HL-60/S4 treated with phorbol 12-myristate 13-acetate at 8.2 ng/mL for 4 days and 3 days (cell line): Measurements from ENCODE around the gene NUDT14.

Source experiments
- in situ Hi-C: fragments of 300-500 bp; cut with MboI; formaldehyde crosslinking; loops from 2 replicates; pipeline ENCODE4 v1.15.0; 2022; ENCODE audit warnings: low sequenced_read_pairs

Gene NUDT14

DNA sequence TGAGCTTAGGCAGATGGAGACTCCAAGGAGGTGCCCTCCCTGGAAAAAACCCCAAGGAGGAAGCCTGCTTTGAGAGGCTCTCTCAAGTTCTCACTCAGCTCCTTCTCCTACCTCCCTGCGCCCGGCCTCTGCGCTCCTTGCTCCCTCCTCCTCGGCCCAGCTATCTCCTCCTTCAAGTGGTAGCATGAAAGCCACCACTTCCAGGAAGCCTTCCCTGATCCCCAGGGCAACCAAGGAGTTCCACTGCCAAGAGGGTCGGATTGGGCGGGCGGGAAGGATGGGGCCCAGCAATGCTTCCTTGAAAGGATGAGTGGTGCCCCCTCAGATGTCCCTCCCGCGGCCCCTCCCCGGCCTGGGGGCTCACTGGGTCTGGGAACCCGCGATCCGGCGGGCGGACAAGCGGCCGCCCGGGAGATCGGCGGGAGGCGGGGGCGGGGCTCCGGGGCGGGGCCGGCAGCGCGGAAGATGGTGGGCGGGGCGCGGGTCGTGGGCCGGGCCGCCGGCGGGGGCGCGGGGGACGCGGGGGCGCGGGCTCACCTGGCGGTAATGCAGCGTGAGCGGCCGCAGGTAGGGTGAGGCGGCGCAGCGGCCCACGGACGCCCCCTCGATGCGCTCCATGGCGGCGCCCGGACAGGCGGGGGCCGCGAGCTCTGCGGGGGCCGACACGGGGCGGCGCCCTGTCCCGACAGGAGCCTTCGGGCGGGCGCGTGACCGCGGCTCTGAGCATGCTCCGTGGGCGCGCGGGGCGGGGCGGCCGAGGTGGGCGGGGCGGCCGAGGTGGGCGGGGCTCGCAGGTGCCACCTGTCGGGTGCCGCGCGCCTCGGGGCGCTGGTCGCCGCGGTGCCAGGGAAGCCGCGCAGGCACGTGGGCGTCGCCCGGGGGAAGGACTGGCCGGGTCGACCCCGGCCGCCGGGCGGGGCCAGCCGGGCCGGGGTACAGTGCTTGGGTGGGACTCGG lies at the start of gene NUDT14:
Gene NUDT14, minus strand, starts transcription at position 721 of the 957 bp plus-strand sequence. Its CDS starts 103 bp downstream, at position 618.
- in situ Hi-C loops: no loop called here

DNA sequence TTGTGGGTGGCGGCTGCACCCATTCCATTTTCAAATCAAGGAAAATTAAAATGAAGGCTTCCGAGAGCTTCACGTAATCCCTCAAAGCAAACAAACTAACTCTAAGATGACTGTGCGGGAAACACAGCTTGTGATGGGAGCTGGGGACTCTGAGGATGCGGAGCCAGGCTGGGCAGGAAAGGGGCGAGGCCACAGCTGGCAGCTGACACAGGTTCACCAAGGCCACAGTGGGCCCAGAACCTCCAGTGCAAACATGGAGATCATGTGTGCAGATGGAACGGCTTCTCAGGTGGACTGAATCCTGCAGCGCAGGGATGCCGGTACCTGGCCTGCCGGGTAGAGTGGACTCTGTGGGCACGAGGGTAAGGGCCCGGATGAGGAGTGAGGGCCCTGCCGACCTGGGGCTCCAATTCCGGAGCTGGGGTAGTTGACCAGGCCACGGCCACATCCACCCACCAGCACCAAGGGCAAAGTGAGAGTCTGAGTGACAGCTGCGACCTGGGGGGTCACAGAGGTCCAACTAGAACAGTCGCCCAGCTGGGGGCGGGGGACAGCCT lies 48.1 kb upstream of the NUDT14 start:
- in situ Hi-C loops: no loop called here

DNA sequence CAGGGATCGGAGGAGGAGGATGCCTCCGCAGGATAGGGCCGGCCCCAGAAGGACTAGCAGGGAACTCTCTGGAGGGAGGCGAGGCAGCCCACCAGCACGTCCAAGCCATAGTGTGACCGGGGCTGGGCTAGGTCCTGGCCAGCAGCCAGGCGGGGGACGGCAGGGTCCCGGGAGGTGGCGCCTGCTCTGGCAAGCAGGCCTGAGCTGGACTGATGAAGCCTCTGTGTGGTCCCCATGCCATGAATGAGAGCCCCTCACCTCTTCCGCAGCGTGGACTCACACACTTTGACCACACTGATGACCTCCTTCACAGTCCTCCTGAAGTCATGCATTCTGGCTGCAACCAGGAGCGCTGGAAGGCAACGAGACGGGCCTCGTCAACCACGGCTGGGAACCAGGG lies 47.5 kb upstream of the NUDT14 start:
- in situ Hi-C loops: no loop called here

DNA sequence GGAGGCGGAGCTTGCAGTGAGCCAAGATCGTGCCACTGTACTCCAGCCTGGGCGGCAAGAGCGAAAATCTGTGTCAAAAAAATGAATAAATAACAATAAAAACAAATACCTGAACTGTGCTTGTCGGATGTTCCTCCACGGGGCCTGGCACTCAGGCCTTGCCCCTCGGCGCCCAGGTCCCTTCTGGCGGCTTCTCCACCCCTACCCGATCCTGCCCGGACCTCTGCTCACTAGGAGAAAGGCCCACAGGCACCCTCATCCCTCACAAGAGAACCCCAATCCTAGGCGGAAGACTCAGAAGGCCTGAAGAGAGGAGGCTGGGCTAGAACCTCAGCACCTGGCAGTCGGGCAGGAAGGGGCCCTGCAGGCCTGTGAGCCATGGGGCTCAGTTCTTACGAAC lies 46.2 kb upstream of the NUDT14 start:
- in situ Hi-C loops: no loop called here

DNA sequence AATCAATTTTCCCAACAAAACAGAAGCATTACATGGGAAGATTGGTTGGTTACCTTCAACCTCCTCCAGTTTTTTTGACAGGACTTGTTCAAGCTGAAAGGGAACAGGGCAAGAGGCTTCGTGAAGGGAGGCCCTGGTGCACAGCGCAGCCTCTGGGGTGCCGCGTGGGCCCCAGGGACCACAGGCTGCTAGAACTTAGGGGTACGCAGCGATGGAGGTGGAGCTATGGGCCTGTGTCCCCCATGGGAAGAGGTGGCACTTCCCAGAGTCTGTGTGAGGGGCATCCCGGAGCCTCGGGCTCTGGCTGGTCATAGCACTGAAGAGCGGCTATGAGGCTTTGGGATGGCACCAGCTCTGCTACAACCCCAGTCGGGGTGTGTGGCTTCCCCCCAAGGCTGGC lies 45.1 kb upstream of the NUDT14 start:
- in situ Hi-C loops: no loop called here

DNA sequence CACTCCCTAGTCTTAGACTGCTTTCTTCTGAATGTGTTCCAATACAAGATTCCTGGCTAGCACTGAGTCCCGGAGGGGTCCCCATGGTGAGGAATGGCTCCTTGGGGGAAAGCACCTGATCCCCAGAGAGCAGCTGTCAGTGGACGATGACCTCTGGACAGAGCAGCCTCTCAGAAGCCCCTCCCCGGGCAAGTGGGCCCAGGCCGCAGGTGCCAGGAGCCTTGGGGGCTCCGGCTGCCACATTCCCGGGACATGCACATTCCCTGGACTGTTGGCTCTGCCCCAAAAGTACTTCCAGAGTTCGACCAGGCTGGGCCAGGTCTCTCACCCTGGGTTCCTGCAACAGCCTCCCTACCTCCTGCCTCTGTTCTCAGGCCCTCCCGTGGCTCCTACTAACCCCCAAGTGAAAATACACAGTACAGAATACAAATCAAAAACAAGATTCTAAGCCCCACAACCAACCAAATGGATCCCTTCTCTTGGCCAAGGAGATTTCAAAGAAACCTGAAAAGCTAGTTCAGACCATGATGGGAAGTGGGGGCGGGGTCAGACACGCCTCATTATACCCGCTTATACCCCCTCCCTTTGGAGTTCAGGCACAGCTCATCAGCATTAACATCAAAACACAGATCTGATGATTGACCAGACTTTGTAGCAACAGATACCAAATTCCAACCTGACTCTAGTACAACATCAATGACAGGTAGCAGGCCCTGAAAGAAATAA lies 43.9 kb upstream of the NUDT14 start:
- in situ Hi-C loops: no loop called here

DNA sequence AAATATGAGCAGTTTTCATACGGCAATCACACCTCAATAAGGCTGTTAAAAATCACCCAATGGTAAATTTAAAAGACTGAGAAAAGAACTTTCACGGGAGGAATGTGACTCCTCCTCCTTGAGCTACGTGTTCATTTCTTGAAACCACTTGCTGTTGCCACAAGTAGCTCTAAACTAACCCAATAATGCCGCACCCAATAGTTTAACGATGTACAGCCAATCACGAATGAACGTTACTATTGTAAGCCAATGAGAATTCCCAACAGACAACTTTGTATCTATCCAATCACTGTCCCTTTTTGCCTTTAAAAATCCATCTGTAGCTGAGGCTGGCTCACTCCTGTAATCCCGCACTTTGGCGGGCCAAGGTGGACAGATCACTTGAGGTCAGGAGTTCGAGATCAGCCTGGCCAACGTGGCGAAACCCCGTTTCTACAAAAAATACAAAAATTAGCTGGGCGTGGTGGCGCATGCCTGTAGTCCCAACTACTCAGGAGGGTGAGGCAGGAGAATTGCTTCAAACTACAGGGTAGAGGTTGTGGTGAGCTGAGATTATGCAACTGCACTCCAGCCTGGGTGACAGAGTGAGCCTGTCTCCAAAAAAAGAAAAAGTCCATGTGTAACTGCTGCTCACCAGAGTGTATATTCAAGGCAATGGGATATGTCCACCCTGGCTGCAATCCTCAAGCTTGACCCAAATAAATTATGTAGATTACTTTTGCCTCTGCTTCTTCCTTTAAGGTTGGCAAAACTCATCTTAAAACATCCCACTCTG lies 42.8 kb upstream of the NUDT14 start:
- in situ Hi-C loops: no loop called here

DNA sequence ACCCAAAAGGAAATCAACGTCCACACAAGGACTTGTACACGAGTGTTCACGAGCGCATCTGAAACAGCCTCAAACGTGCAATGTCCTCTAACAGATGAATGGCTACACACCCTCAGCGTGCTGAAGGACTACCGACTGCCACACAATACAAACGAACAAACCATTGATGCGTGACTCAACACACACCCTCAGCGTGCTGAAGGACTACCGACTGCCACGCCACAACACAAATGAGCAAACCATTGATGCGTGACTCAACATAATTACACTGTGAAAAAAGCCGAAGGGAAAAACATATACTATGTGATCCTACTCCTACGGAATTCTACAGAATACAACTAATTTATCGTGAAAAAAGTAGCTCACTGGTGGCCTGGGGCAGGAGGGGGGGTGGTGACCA lies 42.1 kb upstream of the NUDT14 start:
- in situ Hi-C loops: no loop called here

DNA sequence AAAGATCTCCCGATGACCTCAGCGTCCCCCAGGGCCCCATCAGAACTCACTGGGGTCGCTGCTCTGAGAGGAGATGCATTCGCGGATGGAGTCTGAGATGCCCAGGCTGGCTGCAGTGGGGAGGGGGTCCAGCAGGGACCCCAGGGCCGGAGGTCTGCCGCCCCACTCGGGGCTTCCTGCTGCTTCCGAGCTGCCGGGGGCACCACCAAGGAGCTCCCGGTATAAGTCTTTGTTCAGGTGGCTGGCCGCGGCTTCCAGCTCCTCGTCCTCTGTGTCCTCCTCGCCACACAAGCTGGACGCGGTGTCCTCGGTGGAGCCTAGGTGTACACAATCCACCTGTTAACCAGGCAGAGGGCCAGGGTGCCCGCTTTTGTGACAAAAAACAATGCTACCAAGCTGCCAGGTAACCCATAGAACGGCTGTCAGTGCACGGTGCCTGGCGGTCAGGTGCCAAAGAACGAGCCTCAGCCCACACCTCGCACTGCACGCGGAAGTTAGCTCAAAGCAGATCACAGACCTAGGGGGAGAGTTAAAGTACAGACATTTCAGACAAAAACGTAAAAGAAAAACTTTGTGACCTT lies 40.6 kb upstream of the NUDT14 start:
- in situ Hi-C loops: no loop called here

DNA sequence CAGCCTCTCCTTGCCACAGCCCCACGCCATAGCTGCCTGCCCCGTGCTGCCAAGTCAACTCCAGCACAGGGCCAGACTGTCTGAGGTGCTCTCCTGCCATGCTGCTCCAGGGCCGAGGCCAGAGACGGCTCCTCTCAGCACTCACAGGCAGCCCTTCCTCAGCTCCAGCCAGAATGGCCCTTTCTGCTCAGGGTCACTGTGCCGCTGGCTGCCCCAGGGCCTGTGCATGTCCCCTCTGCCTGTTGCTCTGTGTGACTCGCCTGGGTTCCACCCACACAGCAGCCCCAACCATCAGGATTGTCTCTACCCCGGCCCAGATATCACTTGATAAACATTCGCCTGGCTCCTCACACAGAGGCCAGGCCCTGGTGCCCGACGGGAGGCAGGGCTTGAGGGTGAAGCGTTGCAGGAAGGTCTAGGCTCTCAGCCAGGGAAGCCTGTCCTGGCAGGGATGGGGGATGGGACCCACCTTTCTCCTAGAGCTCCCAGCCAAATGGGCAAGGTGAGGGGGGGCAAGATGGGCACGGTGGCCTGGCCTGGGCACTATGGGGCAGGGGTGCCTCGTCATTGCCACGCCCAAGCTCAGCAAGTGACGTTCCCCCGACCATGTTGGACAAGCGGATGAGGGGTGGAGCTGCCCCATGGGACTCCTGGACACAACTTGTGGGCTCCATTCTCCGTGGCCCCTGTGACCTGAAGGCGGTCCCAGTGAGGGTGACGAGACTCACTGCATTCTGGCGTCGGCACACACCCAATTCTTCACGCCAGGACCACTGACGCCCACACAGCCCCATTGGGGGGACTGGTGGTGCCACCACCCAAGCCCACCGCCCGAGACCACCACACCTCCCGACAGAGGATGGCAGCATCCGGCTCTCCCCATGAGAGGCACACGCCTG lies 39.8 kb upstream of the NUDT14 start:
- in situ Hi-C loops: no loop called here

DNA sequence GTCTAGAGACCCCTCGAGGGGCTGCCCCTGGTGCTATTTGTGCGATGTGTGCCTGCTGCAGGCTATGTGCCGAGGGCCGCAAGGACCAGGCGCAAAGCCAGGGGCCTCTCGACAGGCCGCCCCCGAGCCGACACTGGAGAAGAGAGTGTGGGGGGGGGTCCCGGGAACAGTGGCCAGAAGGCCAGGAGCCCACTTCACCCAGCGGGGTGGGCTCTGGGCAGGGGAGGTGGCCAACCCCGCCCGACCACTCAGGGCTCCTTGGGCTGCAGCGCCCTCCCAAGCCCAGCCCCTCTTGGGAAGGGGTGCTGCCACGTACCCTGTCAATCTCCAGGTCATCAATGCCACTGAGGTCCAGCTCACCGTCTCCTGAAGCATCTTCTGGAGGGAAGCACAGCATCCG lies 38.6 kb upstream of the NUDT14 start:
- in situ Hi-C loops: no loop called here

DNA sequence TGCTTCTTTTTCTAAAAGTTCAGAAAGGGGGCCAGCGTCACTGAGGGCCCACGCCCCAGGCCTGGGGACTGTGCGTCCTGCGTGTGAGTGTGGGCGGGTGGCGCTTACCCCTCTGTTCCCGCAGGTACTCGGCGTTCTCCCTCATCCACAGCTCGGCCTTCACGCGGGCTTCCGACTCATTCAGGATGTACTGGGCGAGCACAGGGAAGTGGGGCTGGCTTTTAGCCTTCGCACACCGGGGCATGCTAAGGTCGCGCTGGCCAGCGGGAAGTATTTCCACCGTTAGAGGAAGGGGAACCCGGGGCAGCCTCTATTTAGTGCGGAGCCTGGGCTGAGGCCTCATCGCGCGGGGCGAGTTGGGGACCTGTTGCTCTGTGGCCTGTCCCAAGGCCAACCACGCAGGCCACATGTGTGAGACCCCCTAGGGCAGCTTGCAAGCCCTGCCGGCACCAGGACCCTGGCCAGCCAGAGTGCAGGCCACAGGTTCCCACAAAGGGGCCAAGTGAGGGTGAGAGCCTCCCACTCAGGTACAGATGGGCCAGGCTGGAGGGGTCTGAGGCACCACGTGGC lies 38.0 kb upstream of the NUDT14 start:
- in situ Hi-C loops: no loop called here

DNA sequence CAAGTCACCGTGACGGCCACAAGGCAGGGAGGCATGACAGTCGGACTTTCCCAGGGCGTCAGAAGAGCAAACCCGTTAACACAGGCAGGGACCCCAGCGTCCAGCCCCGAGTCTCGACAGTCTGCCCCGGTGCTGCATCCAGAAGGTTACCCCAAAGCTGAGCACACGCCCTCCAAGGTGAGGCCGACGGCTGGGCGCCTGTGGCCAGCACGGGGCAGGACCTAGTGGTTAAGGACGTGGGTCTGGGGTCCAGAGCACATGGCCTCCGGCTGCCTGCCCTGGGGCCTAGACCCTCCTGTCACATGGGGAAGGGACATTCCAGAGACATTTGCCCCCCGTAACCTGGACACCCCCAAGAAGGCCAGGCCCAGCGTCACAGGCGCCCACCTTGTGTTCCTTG lies 37.5 kb upstream of the NUDT14 start:
- in situ Hi-C loops: no loop called here

DNA sequence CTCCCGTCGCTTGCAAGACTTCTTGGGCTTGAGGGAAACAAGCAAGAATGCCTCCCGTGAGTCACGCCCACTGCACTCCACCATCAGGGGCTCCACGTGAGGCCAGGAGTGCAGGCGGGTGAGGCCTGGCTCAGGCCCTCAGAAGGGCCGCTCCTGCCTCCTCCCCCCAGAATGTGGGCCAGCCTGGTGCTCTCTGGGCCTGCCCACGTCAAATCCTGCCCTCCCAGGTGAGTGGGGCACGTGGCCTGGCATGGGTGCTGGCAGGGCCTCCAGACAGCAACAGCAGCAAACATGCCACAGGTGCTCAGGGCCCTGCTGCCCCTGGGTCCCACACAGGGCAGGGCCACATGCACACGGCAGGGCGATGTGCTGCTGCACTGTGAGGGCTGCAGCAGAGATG lies 36.7 kb upstream of the NUDT14 start:
- in situ Hi-C loops: no loop called here

DNA sequence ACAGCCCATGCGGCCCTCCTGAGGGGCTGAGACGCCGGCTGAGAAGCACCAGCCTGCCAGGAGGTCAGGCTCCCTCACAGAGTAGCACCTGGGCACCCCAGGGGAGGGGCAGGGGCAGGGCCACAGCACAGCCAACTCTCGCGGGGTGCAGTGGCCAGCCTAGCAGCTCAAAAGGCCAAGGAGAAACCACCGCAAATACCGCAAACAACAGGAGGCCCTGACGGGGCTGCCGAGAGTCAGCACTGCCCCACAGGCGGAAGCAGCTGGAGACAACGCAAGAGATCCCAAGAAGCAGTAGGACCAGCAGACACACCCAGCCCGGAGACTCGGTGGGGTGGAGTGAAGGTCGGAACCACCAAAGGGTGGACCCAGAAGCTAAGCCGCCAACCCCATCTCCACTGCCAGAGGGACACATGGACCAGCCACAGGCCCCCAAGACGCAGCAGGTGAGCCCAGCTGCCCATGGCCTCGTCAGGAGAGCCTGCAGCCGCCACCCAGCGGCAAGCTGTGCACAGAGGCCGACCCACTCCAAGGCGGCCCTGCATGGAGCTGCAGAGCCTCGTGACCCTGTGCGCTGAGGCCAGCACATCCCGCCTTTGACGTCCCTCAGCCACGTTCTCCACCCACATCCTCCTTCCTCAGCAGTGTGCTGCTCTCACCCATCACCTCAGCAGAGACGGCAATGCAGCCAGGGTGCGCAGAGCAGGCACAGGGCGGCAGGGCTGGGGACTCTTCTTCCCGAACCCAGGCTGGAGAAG lies 35.6 kb upstream of the NUDT14 start:
- in situ Hi-C loops: no loop called here

DNA sequence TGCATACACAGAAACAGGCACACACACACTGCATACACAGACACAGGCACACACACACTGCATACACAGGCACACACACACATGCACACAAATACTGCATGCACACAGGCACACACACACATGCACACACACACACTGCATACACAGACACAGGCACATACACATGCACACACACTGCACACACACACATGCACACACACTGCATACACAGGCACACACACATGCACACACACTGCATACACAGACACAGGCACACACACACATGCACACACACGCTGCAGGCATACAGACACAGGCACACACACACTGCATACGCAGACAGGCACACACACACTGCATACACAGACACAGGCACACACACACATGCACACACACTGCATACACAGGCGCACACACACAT lies 34.5 kb upstream of the NUDT14 start:
- in situ Hi-C loops: no loop called here

DNA sequence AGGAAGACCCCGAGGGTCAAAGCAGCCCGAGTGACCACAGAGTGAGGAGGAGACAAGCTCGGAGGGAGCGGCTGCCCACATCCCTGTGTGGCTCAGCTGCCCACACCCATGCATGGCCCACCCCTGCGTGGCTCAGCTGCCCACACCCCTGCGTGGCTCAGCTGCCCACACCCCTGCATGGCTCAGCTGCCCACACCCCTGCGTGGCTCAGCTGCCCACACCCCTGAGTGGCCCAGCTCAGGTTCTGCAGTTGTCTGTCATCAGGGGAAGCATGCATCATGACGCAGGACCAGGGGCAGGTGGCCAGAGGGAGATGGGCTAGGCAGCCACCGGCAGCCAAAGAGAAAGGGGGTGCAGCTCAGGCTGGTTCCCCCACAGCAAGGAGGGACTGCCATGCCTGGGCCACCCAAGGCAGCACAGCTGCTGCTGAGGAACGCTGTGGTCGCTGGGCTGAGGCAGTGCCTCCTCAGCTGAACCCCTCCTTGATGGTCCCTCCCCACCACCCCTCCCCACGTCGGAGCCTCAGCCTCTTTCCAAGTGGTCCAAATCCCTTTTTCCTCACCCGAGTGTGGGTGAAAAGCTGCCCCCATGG lies 33.3 kb upstream of the NUDT14 start:
- in situ Hi-C loops: no loop called here

DNA sequence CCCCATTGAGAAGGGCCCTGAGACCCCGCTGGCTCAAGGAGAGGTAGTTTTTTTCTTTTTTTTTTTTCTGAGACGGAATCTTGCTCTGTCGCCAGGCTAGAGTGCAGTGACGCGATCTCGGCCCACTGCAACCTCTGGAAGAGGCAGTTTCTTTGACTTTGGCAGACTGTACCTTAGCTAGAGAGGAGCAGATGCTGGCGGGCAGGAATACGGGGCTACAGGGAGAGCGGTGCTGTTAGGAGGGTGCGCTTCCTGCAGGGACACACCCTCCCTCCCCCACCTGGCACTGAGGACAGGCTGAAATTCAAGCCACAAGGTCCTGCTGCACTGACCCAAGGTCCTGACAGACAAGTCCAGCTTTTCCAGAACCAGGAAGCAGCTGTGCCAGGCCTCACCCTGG lies 32.2 kb upstream of the NUDT14 start:
- in situ Hi-C loops: no loop called here
